ENCODE measurements around the gene TCF12.

TCF12 gene

GRCh38 chr15:57190208-57190607 lies 271.8 kb downstream of the TCF12 start:
- FAIRE-seq, result no peak

- no peak for FAIRE-seq
Observed at GRCh38 chr15:57193161-57193560, 274.7 kb downstream of the TCF12 start.

- FAIRE-seq, result no peak
Observed at GRCh38 chr15:57195326-57195725, 276.9 kb downstream of the TCF12 start.

- peak; percentile 21 for FAIRE-seq
Observed at GRCh38 chr15:57196865-57197264, 278.4 kb downstream of the TCF12 start.

- no peak for FAIRE-seq
Observed at GRCh38 chr15:57198131-57198530, 279.7 kb downstream of the TCF12 start.

- FAIRE-seq, result no peak
Observed at GRCh38 chr15:57198654-57199291, 280.3 kb downstream of the TCF12 start.

- FAIRE-seq, result no peak
Observed at GRCh38 chr15:57201578-57201977, 283.1 kb downstream of the TCF12 start.

- FAIRE-seq, result no peak
Observed at GRCh38 chr15:57203906-57204305, 285.5 kb downstream of the TCF12 start.

GRCh38 chr15:57205027-57205855 lies 286.8 kb downstream of the TCF12 start:
- no peak for FAIRE-seq

GRCh38 chr15:57205996-57206395 lies 287.6 kb downstream of the TCF12 start:
- no peak for FAIRE-seq

GRCh38 chr15:57213862-57214261 lies 295.4 kb downstream of the TCF12 start:
- FAIRE-seq, result peak; percentile 97

- no peak for FAIRE-seq
Observed at GRCh38 chr15:57215326-57215725, 296.9 kb downstream of the TCF12 start.

- no peak for FAIRE-seq
Observed at GRCh38 chr15:57215881-57216280, 297.4 kb downstream of the TCF12 start.

- FAIRE-seq, result no peak
Observed at GRCh38 chr15:57216288-57216687, 297.8 kb downstream of the TCF12 start.

- FAIRE-seq, result no peak
Observed at GRCh38 chr15:57217778-57218598, 299.5 kb downstream of the TCF12 start.

- peak; percentile 90 for FAIRE-seq
Observed at GRCh38 chr15:57218826-57219576, 300.6 kb downstream of the TCF12 start.

GRCh38 chr15:57220205-57220604 lies 301.8 kb downstream of the TCF12 start:
- FAIRE-seq, result peak; percentile 94

- no peak for FAIRE-seq
Observed at GRCh38 chr15:57221134-57221533, 302.7 kb downstream of the TCF12 start.

- no peak for FAIRE-seq
Observed at GRCh38 chr15:57223345-57223744, 304.9 kb downstream of the TCF12 start.

GRCh38 chr15:57223887-57224286 lies 305.4 kb downstream of the TCF12 start:
- no peak for FAIRE-seq

- FAIRE-seq, result peak; percentile 77
Observed at GRCh38 chr15:57224664-57225063, 306.2 kb downstream of the TCF12 start.

- FAIRE-seq, result no peak
Observed at GRCh38 chr15:57227166-57227565, 308.7 kb downstream of the TCF12 start.

GRCh38 chr15:57227899-57228298 lies 309.5 kb downstream of the TCF12 start:
- no peak for FAIRE-seq
